ENCODE data around the gene RAB3C.

DNA sequence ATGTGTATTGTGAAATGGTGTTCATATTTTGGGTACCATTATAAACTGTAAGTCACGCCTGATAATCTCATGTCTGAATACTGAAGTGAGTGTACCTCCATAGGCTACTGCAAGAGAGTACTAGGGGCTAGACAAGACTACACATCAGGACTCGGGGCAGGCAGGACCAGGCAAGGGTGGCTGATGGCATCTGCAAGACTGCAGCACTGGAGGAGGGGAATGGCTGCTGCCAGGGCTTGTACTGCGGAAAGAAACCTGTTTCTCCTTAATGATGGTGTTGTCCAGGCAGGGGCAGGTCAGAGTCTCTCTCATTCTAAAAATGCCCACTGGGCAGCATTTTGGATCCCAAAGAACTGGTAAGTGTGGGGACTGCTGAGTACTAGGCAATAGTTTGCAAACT lies 172.5 kb downstream of the RAB3C start:
- TF ChIP-seq, protein P1, sequence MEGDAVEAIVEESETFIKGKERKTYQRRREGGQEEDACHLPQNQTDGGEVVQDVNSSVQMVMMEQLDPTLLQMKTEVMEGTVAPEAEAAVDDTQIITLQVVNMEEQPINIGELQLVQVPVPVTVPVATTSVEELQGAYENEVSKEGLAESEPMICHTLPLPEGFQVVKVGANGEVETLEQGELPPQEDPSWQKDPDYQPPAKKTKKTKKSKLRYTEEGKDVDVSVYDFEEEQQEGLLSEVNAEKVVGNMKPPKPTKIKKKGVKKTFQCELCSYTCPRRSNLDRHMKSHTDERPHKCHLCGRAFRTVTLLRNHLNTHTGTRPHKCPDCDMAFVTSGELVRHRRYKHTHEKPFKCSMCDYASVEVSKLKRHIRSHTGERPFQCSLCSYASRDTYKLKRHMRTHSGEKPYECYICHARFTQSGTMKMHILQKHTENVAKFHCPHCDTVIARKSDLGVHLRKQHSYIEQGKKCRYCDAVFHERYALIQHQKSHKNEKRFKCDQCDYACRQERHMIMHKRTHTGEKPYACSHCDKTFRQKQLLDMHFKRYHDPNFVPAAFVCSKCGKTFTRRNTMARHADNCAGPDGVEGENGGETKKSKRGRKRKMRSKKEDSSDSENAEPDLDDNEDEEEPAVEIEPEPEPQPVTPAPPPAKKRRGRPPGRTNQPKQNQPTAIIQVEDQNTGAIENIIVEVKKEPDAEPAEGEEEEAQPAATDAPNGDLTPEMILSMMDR (IDR thresholded peaks at IDR 0.05), result no peak
- TF ChIP-seq POLR2A (IDR thresholded peaks at IDR 0.05), result no peak
